ENCODE measurements around the gene TRAPPC11.

- TF ChIP-seq CTCF (IDR thresholded peaks at IDR 0.05) = no peak
- no peak for TF ChIP-seq POLR2A (IDR thresholded peaks at IDR 0.05)
Observed at GRCh38 chr4:183639291-183639690, 19.8 kb upstream of the TRAPPC11 start.

Data from right lobe of liver (tissue), 4 donors.